ENCODE measurements around the gene CDK6.

Gene CDK6

DNA sequence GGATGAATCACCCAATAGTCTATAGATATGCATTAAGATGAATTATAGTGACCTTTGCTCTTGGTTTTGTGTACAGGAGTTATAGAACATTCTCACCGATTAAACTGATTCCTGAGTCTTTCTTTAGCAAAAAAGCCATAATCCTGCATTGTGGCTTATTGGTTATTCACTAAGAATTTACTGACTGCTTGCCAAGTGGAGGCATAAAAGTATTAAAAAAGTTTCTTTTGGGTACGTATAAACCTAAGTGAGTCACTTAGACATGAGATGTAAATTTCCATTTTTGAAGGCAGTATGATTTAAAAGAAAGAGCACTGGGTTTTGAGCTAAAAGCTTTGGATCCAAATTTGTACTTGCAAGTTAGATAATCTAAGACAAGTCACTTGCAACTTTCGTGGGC lies 100.7 kb downstream of the CDK6 start:
- no peak for DNase-seq (ENCODE audit: low spot score)

DNA sequence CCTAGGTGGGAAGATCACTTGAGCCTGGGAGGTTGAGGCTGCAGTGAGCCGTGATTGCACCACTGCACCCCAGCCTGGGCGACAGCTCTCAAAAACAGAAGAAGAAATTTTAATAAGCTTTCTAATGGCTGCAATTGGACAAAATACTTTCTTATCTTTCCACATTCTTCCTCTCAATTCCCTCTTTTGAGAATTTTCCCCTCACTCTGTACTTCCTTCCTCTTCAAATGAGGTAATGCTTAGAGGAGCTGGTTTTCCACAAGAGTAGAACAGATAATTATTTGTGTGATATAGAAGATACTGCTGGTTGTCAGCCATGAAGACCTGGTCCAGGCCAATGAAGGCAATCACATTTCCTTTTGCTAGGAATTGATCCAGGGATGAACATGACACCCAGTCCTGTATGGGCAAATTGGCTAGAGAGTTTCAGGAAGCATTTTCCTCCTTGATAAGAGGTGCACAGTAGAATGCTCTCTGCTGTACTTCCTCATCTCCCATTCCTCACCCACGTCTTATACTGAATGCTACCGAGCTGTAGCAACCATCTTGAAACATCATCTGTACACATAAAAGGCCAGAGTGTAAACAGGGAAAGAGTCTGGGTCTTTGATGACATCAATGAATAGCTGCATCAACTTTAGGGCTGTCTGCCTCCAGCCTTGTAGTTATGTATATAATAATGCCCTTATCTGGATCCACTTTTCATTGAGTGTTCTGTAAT lies 103.9 kb downstream of the CDK6 start:
- DNase-seq (ENCODE audit: low spot score), result no peak

DNA sequence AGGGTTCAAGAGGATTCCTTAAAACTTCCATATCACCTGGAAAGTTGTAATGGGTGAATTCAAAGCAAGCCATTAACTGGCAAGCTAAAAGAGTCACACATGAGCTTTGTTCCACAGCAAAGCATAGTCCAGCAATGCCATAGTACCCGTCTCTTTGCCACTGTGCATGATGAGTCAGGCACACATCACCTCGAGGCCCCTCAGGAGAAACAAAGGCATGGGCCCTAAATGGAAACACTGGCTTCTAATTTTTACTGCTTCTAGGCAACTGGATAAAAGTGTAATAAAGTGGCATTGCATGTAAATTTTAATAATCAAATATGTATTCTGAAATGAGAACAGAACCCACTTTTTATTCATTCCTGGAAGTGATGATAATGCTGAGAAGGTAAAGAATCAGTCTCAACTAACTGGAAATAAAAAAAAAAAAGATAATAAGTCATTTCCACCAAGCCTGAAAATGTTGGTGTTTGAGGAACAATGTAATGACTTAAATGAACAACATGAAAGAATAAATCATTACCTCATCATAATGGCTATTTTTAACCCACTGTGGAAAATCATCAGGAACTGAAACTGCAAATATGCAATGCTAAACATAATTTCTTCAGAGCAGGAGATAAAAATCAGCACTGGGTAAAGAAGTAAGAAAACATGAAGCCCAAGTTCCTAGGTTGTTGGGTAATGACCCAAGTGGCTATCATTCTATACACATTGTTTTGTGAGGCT lies 104.9 kb downstream of the CDK6 start:
- no peak for DNase-seq (ENCODE audit: low spot score)

DNA sequence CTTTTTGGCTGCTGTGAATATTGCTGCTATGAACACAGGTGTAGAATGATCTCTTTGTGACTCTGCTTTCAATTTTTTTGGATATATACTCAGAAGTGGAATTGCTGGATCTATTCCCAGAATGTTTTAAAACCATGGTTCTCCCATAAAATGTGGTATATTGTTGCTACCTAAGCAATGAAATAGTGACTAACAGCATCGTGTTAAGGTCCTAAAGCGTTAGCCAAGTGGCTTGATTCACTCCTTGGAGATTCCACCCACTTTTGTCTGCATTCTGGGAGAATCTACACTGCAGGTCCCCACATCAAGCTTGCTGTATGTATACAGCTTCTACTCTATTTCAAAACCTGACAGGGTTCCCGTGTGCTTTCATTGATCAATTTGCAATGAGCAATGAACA lies 105.6 kb downstream of the CDK6 start:
- DNase-seq (ENCODE audit: low spot score), result no peak

DNA sequence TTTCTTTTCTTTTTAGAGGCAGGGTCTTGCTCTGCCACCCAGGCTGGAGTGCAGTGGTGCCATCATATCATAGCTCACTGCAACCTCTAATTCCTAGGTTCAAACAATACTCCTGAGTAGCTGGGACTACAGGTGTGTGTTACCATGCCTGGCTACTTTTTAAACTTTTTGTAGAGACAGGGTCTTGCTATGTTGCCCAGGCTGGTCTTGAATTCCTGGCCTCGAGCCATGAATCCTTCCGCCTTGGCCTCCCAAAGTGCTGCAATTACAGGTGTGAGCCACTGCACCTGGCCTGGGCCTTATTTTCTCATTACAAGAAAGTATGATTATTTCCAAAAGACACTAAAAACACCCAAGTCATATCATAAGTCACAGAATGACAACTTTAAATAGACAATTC lies 106.6 kb downstream of the CDK6 start:
- DNase-seq (ENCODE audit: low spot score), result no peak

DNA sequence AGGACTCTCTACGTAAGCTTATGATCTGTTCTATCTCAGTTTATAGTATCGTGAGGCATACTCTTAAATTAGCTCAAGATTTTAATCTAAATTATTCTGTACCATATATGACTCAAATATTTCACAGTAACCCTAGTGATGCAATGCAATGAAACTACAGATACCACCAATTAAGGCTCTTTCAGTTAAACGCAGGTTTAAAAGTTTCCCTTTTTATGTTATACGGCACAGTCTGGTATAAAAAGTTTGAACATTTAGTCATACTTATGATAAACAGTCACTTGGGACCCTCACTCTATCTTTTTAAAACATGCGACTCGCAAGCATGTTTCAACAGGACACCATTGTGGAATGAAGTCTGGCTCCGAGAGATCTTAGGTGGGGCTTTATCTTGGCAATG lies 107.2 kb downstream of the CDK6 start:
- no peak for DNase-seq (ENCODE audit: low spot score)

DNA sequence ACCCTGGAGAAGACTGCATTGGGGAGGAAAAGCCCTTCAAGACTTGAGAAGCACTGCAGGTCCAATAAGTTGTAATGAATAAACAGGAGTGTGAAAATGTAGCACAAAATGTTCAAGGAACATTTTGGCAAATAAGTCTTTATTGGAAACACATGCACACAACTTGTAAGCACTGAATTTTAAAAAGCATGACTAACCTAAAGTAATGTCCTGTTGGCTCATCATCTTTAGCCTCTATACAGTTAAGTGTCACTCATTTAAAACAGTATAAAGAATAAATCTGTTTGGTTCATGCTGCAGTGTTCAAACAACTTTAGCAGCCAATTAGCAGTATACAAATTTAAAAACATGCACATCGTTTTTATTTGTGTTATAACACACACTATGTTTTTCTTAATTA lies 108.6 kb downstream of the CDK6 start:
- no peak for DNase-seq (ENCODE audit: low spot score)

DNA sequence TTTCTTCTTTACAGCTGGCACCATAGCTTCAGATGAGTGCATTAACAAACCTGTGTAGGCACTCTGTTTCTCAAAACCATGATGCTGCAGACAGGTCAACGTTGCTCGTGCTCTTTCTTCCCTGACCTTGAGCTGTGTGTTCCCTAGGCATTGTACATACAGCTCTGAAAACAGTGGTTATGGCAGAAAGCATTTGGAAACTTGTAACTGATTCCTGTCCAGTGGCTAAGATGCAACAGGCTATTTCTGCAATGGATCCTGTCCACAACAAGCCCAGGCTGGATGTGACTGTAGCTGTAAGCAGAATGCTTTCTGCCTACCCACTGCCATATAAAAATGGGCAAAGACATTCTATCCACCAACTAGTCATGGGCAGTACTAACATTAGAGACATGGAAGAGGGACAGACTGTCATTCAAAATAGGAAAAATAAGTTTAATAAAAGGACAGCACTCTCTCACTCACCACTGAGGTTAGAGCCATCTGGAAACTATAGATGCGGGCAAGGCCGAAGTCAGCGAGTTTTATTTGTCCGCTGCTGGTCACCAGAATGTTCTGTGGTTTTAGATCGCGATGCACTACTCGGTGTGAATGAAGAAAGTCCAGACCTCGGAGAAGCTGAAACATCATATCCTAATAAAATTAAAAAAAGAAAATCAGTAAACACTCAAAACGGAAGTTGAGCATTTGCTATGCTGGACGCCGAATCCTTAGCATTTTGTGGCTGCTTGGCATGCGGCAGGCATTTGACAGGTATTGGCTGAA lies 111.0 kb downstream of the CDK6 start:
- DNase-seq (ENCODE audit: low spot score), result no peak

DNA sequence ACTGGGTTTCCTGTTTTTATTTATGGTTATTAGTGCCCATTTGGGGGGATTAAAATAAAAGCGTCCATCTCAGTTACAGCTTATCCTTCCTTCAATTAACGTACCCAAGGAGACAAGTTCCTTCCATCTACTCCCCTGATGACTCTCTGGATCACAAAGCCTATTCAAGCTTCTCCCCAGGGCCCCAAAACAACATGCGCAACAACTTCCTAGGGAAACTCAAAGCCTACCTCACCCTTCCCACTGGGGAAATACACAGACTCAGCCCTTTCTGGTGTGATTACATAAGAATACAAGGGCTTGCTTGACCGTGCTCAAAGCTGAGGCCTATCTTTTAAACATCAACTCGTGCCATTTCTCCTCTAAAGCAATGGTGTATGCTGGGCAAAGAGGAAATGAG lies 112.4 kb downstream of the CDK6 start:
- DNase-seq (ENCODE audit: low spot score), result no peak

- DNase-seq (ENCODE audit: low spot score), result no peak
Measured at GRCh38 chr7:92723205-92723604, 113.2 kb downstream of the CDK6 start.

- no peak for DNase-seq (ENCODE audit: low spot score)
Measured at GRCh38 chr7:92722541-92722940, 113.8 kb downstream of the CDK6 start.

DNA sequence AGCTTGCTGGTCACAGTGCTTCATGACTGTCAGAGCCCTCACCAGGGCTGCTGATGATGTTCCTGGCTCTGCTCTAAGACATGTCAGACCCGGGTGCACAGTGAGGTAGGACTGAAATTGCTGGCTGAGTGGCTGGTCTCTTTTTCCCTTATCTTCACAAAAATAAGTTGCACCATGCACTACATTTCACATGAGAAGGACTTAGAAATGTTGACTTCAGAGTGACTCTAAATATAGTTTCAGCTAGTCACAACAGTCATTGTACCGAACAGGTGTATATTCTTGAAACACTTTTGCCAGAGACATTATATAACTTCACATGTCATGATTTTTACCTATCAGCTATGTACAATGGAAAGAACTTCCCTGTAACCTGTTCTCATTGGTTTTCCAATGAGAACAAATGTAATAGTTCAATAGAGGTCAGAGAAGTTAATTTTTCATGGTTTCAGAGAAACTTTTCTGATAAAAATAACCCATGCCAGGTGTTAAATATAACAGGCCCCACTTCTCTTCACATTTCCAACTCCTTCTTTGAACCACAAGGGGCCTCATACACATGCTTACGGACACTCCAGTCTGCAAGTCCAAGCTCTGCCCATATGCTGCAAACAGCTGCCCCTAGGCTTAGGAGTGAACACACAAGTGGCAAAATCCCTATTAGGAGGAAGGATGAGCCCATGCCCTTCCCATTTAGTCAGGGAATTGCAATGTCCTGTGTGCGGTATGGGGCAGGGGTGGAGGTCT lies 115.6 kb downstream of the CDK6 start:
- DNase-seq (ENCODE audit: low spot score), result no peak

DNA sequence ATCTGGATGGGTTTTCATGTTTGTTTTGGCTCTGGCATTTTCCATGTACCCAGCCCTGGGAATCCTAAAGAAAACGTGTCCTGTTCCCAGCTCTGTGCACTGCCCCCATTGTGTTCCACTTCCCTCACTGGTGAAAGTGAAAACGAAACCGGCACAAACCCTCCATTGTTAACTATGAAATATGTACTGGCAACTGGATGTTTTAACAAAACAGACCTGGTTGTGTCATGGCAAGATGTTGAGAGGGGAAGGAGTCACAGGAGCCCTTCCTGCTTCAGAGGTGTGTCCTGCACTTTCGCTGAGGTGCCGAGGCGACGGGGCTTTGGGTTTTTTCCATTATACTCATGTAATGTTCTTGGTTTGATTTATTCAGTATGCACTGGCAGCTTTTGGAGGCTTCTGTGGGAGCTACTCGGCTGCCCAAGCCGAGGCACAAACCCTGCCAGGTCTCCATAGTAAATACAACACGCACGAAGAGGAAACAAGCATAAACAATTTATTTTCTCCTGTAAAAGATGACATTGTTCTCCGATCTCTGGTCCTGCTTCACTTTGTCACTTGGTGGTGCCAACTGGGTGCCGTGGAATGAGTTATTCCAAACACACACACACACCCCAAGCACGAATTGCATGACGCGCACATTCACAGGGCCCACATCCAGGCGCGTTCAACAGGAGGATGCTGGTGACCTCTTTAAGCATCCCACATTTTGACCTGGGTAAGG lies 118.2 kb downstream of the CDK6 start:
- peak; percentile 31 for DNase-seq (ENCODE audit: low spot score)

DNA sequence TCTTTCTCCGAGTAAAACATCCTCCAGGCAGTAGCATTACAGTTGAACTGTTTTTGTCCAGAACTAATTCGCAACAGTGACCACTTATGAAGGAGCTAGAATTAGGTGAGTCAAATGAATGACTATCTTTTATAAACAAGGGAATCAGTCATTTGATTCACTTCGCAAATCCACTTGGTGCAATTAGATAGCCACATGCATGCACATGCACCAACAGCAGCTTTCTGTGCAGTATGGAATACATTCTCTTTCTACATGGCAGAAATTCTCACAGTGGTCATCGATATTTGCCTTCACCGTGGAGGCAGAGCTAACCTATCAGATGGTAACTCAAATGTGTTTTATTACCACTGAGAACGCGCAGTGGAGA lies 118.8 kb downstream of the CDK6 start:
- no peak for DNase-seq (ENCODE audit: low spot score)

DNA sequence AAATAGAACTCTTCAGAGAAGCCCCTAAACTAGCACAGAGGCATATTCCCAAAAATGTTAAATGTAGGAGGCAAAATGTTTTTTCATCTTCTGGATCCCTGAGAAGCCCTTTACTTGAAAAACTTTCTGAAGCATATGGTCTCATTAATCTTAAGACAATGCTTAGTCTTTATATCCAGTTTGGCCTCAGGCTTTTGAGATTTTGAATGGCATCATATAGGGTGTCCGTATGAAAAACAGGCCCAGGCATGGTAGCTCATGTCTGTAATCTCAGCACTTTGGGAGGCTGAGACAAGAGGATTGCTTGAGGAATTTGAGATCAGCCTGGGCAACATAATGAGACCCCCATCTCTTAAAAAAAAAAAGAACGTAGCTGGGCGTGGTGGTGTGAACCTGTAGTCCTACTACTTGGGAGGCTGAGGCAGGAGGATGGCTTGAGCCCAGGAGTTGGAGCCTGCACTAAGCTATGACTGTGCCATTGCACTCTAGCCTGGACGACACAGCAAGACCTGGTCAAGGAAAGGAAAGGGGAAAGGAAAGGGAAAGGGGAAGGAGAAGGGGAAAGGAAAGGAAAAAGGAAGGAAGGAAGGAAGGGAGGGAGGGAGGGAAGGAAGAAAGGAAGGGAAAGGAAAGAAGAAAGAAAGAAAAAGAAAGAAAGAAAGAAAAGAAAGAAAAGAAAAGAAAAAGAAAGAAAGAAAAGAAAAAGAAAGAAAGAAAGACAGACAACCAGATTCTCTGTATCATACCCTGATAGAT lies 119.4 kb downstream of the CDK6 start:
- no peak for DNase-seq (ENCODE audit: low spot score)

- no peak for DNase-seq (ENCODE audit: low spot score)
Measured at GRCh38 chr7:92715963-92716362, 120.4 kb downstream of the CDK6 start.

- no peak for DNase-seq (ENCODE audit: low spot score)
Measured at GRCh38 chr7:92714767-92715166, 121.6 kb downstream of the CDK6 start.

GRCh38 chr7:92714280-92714679 lies 122.1 kb downstream of the CDK6 start:
- no peak for DNase-seq (ENCODE audit: low spot score)

DNA sequence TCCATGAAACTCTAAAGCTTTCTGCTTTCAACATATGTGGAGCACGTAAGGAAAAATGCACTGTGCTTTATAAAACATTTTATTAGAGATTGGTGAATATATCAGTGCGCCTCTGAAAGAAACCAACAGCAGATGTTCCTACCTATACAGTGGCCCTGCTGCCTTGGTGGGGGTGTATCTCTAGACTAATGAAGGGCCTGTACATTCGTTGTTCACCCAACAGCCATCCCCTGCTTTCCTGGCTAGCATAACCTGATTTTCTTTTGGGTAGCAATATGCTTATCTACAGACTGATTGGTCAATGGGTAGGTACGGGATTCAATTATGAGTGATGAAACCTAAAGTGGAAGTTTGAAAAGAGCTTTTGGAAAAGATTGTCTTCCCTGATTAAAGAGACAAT lies 126.5 kb downstream of the CDK6 start:
- DNase-seq (ENCODE audit: low spot score), result no peak

DNA sequence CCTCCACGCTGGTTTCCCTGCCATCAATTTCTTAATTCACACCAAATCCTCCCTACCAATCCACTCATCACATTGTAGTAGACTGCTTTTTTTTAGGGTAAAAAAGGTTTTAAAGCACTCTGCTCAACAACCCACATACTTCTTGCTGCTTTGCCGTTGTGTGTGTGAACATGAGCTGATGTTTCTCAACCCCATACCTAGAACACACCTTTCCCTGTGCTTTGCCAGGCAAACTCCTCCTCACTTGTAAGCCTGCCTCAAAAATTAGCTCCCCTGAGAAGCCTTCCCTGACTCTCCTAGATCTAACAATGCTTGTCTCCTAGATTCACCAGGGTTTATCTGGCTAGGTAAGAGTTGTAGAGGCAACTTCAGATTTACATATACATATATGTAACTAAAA lies 127.2 kb downstream of the CDK6 start:
- DNase-seq (ENCODE audit: low spot score), result no peak

Data from hematopoietic multipotent progenitor cell treated with erythropoietin and hydrocortisone succinate and interleukin-3 and kit ligand, for 15 days (in vitro differentiated cells).